GM19351 (cell line): ENCODE measurements around the gene CYP2S1.

Experiments used
- ATAC-seq: cut with Tn5 transposase; IDR thresholded peaks from one replicate; pipeline ENCODE4 v1.9.1; 2021; ENCODE audit warnings: mild to moderate bottlenecking, moderate library complexity; ENCODE audit not compliant: unreplicated experiment

CYP2S1 gene

DNA sequence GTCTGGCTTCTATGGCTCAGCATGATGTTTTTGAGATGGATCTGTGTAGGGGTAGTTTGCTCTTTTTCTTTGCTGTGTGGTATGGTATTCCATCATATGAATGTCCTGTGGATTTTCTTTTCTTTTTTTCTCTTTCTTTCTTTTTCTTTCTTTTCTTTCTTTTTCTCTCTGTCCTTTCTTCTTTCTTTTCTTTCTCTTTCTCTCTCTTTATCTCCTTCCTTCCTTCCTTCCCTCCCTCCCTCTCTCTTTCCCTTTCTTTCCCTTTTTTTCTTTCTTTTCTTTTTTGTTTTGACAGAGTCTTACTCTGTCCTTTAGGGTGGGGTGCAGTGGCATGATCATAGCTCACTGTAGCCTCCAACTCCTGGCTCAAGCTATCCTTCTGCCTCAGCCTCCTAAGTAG is 62.2 kb downstream of the CYP2S1 start:
- ATAC-seq, result no peak
